Caco-2 (cell line): Measurements from ENCODE around the gene DDX51. TPM values are rescaled to one million over a fixed set of nuclear protein-coding genes. Genes with fewer than 3 reads are reported as not detected.

Experiments used
- BruUV-seq: library from RNA; stranded (reverse); fragments of 400-500 nt; replicated peaks from 2 replicates; lab custom pipeline; 2021; lab: Mats Ljungman, UMichigan
- CTCF ChIA-PET: fragments of 300-600 bp; sonication (Branson Sonifier 250); formaldehyde crosslinking; loops from one replicate; lab custom pipeline; 2022; ENCODE audit warnings: antibody characterized with exemption; lab: Charles Lee
- POLR2A ChIA-PET: fragments of 300-600 bp; sonication (Branson Sonifier 250); formaldehyde crosslinking; loops from one replicate; lab custom pipeline; 2022; ENCODE audit warnings: antibody characterized with exemption; lab: Charles Lee
- DNase-seq, 2 experiments: peaks; one replicate each; pipeline versions ENCODE4 v3.0.0 to v3.0.0-alpha.2; 2020 to 2022
- H3K27me3 ChIP-seq: replicated peaks from 2 replicates; pipeline ENCODE4 v1.6.0; 2011; ENCODE audit warnings: low read length; ENCODE audit not compliant: control insufficient read depth, insufficient read depth
- H3K36me3 ChIP-seq: 2 replicates; pipeline ENCODE4 v1.5.1; 2011; ENCODE audit warnings: low read length; ENCODE audit not compliant: control insufficient read depth, insufficient read depth
- H3K4me1 ChIP-seq: fragments of 250-450 bp; sonication (Bioruptor Pico); 2 replicates; pipeline ENCODE4 v1.5.1; 2020; ENCODE audit warnings: mild to moderate bottlenecking
- H3K4me3 ChIP-seq: 2 replicates; pipeline ENCODE4 v1.5.1; 2011; ENCODE audit warnings: low read depth, mild to moderate bottlenecking, control low read depth, low read length
- H3K9me3 ChIP-seq: fragments of 250-450 bp; sonication (Bioruptor Pico); 2 replicates; pipeline ENCODE4 v1.5.1; 2020; ENCODE audit warnings: mild to moderate bottlenecking, moderate library complexity
- H3K27ac Mint-ChIP-seq: one replicate; pipeline ENCODE4 v1.8.0; 2022; ENCODE audit warnings: mixed read lengths; ENCODE audit not compliant: unreplicated experiment
- H3K27me3 Mint-ChIP-seq: one replicate; pipeline ENCODE4 v1.8.0; 2022; ENCODE audit warnings: mixed read lengths; ENCODE audit not compliant: insufficient read depth, unreplicated experiment
- H3K36me3 Mint-ChIP-seq: one replicate; pipeline ENCODE4 v1.8.0; 2022; ENCODE audit warnings: mild to moderate bottlenecking, mixed read lengths; ENCODE audit not compliant: insufficient read depth, unreplicated experiment
- H3K4me1 Mint-ChIP-seq: one replicate; pipeline ENCODE4 v1.8.0; 2022; ENCODE audit warnings: low read depth, mixed read lengths; ENCODE audit not compliant: unreplicated experiment
- H3K4me3 Mint-ChIP-seq: one replicate; pipeline ENCODE4 v1.8.0; 2022; ENCODE audit warnings: mild to moderate bottlenecking, moderate library complexity, mixed read lengths; ENCODE audit not compliant: unreplicated experiment
- H3K9me3 Mint-ChIP-seq: one replicate; pipeline ENCODE4 v1.8.0; 2022; ENCODE audit warnings: mixed read lengths; ENCODE audit not compliant: unreplicated experiment
- intact Hi-C: fragments of 100-400 bp; cut with micrococcal nuclease; formaldehyde crosslinking; loops from one replicate; pipeline ENCODE4 v1.10.0; 2022; ENCODE audit not compliant: unreplicated experiment
- total RNA-seq: library from RNA; stranded (reverse); gene quantifications from 2 replicates; pipeline ENCODE4 v1.2.3, GENCODE V29; 2022
- TF ChIP-seq, protein P1 (sequence below), 2 experiments: fragments of 200-600 bp in 1 of 2; IDR thresholded peaks; 1 replicate in 1 of 2; 2 replicates in 1 of 2; pipeline versions ENCODE4 v1.5.1 to v1.8.0; 2011 to 2022; ENCODE audit warnings: antibody characterized with exemption in 1 of 2, control low read depth in 1 of 2, inconsistent platforms in 1 of 2, low read depth in 1 of 2, low read length in 1 of 2, mild to moderate bottlenecking in 1 of 2, moderate library complexity in 1 of 2; ENCODE audit not compliant: insufficient read depth in 1 of 2, severe bottlenecking in 1 of 2, unreplicated experiment in 1 of 2

Gene DDX51
- total RNA-seq, 1 experiment from 2014 or later, result 40.4 TPM

DNA sequence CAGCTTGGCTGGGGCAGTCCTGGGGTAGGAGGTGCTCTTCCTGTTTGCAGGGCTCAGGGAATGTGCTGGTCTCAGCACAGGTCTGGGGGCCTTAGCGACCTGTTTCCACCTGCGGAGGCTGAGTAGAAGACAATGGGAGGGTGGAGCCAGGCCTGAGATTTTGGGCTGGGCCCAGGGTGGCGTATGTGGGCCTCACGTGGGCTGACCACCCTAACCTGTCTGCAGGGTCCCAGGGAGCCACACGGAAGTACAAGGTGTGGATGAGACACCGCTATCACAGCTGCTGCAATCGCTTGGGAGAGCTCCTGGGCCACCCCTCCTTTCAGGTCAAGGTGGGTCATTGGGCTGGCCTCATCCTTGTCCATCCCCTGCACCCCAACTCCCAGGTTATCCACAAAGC is 1.2 kb upstream of the DDX51 start:
- Mint-ChIP-seq H3K36me3 (peaks cover 48% of the 10 kb centered on the region), H3K4me3 (peak overlapping the region; percentile 85), H3K9me3 (no peaks in the 10 kb centered on the region), H3K27ac (peak overlapping the region; percentile 89), H3K4me1 (no peaks in the 10 kb centered on the region), H3K27me3 (no peaks in the 10 kb centered on the region)
- Histone ChIP-seq H3K36me3 (peaks cover 2% of the 10 kb centered on the region), H3K9me3 (no peaks in the 10 kb centered on the region), H3K27me3 (no peaks in the 10 kb centered on the region), H3K4me3 (peak overlapping the region; percentile 90), H3K4me1 (peaks cover 6% of the 10 kb centered on the region)
- intact Hi-C loops, result loop anchor here (2.0 kb wide), 1 partner anchor 61 kb away; no protein-coding TSS in a partner anchor
- TF ChIP-seq, protein P1, sequence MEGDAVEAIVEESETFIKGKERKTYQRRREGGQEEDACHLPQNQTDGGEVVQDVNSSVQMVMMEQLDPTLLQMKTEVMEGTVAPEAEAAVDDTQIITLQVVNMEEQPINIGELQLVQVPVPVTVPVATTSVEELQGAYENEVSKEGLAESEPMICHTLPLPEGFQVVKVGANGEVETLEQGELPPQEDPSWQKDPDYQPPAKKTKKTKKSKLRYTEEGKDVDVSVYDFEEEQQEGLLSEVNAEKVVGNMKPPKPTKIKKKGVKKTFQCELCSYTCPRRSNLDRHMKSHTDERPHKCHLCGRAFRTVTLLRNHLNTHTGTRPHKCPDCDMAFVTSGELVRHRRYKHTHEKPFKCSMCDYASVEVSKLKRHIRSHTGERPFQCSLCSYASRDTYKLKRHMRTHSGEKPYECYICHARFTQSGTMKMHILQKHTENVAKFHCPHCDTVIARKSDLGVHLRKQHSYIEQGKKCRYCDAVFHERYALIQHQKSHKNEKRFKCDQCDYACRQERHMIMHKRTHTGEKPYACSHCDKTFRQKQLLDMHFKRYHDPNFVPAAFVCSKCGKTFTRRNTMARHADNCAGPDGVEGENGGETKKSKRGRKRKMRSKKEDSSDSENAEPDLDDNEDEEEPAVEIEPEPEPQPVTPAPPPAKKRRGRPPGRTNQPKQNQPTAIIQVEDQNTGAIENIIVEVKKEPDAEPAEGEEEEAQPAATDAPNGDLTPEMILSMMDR (IDR thresholded peaks at IDR 0.05; ENCODE audit: insufficient read depth in 1 of 2, low read depth in 1 of 2, low read length in 1 of 2, severe bottlenecking in 1 of 2, unreplicated experiment in 1 of 2), result no peak
- no peak for DNase-seq
- BruUV-seq, result no TSS peak
- CTCF ChIA-PET, result interaction anchor here (1.1 kb wide), 1 partner anchor 9 kb away, joined by 4 read pairs; no protein-coding TSS in a partner anchor
- POLR2A ChIA-PET, result no interaction called here

DNA sequence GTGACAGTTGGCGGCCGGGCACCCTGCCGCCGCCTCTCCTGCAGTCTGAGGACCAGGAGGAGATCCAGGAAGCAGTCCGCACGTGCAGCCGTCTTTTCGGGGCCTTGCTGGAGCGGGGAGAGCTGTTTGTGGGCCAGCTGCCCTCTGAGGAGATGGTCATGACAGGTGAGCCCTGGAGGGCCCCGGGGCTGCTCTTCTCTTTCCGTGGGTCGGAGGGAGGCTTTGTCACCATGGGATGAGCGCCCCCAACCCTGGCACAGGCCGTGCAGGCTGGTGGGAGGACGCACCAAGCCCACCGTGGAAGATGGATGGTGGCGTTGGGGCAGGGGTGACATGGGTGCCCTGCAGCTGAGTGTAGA is 670 bp upstream of the DDX51 start:
- no peaks in the 10 kb centered on the region for H3K9me3 ChIP-seq
- peaks cover 6% of the 10 kb centered on the region for H3K4me1 ChIP-seq
- peak overlapping the region; percentile 90 for H3K4me3 ChIP-seq
- Mint-ChIP-seq H3K27me3 (no peaks in the 10 kb centered on the region), H3K9me3 (no peaks in the 10 kb centered on the region), H3K36me3 (peaks cover 51% of the 10 kb centered on the region), H3K4me1 (no peaks in the 10 kb centered on the region), H3K27ac (peak overlapping the region; percentile 89), H3K4me3 (peak overlapping the region; percentile 85)
- peaks cover 2% of the 10 kb centered on the region for H3K36me3 ChIP-seq
- BruUV-seq, result no TSS peak
- TF ChIP-seq, protein P1 (IDR thresholded peaks at IDR 0.05; ENCODE audit: insufficient read depth in 1 of 2, low read depth in 1 of 2, low read length in 1 of 2, severe bottlenecking in 1 of 2, unreplicated experiment in 1 of 2), result no peak
- DNase-seq, result no peak
- CTCF ChIA-PET, result interaction anchor here (1.1 kb wide), 1 partner anchor 9 kb away, joined by 4 read pairs; no protein-coding TSS in a partner anchor
- H3K27me3 ChIP-seq, result no peaks in the 10 kb centered on the region
- POLR2A ChIA-PET, result no interaction called here
- intact Hi-C loops, result loop anchor here (2.0 kb wide), 1 partner anchor 60 kb away; no protein-coding TSS in a partner anchor

DNA sequence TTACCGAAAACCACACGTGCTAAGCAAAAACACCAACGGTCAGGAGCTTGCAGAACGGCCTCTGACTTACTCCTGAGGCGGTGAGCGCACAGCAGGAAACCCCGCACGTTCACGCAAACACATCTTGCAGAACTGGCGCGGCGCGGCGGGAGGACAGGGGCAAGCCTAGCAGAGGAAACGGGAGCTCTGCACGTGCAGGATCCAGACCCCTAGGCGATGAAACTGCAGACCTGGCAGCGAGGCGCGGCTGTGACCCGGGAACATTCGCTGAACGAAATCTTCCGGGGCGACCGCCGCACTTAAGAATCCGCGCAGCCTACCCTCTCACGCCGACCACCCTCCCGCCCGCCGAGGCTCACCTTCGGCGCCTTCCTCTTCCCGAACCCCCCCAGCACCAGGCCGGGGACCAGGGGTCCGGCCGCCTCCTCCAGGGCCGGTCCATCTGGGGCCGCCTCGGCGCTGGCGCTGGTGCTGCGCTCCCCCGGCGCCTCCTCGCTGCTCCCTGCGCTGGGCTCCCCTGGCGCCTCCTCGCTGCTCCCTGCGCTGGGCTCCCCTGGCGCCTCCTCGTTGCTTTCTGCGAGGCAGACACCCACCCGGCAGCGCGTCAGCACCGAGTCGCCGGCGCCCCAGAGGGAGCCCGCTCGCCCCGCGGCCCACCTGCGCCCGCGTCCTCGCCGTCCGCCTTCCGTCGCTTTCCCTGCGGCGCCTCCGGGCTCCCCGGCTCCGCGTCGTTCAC is 615 bp downstream of the DDX51 start:
- ChIA-PET POLR2A (no interaction called here), CTCF (no interaction called here)
- Histone ChIP-seq H3K4me3 (peak overlapping the region; percentile 90), H3K27me3 (no peaks in the 10 kb centered on the region), H3K4me1 (peaks cover 6% of the 10 kb centered on the region), H3K9me3 (no peaks in the 10 kb centered on the region), H3K36me3 (no peaks in the 10 kb centered on the region; the same call in none of the 2 replicates)
- peak overlapping the region; percentile 89 for H3K27ac Mint-ChIP-seq
- no TSS peak for BruUV-seq
- TF ChIP-seq, protein P1 (IDR thresholded peaks at IDR 0.05; ENCODE audit: insufficient read depth in 1 of 2, low read depth in 1 of 2, low read length in 1 of 2, severe bottlenecking in 1 of 2, unreplicated experiment in 1 of 2), result no peak
- intact Hi-C loops, result loop anchor here (2.0 kb wide), 1 partner anchor 59 kb away; no protein-coding TSS in a partner anchor
- H3K9me3 Mint-ChIP-seq, result no peaks in the 10 kb centered on the region
- no peak for DNase-seq
- peak overlapping the region; percentile 85 for H3K4me3 Mint-ChIP-seq
- H3K27me3 Mint-ChIP-seq, result no peaks in the 10 kb centered on the region
- H3K36me3 Mint-ChIP-seq, result peaks cover 56% of the 10 kb centered on the region
- no peaks in the 10 kb centered on the region for H3K4me1 Mint-ChIP-seq
